T-helper 22 cell (primary cell): ENCODE measurements around the gene PPP1R27.

ENCODE experiments used
- DNase-seq: peaks from one replicate; pipeline ENCODE4 v3.0.0-alpha.2; 2020; ENCODE audit warnings: low read depth

The PPP1R27 gene

DNA sequence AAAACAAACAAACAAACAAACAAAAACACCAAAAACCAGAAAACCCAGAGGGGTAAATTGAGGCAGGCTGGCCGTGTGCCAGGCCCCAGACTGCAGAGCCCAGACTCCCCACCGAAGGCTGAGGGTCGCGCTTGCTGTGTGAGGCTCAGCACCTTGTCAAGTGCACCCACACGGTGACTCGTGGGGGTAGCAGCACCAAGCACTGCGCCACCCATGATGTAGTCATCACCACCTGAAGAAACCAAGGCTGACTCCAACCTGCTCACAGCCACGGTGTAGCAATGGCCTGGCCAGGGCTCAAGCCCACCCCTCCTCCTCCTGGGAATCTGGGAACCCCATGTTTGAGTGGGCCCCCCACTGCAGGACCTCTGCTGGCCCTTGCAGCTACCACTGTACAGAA, 13.7 kb downstream of the PPP1R27 start:
- no peak for DNase-seq

- DNase-seq, result no peak
Observed at GRCh38 chr17:81819708-81820107, 15.1 kb downstream of the PPP1R27 start.

- no peak for DNase-seq
Observed at GRCh38 chr17:81817758-81818147, 17.1 kb downstream of the PPP1R27 start.

DNA sequence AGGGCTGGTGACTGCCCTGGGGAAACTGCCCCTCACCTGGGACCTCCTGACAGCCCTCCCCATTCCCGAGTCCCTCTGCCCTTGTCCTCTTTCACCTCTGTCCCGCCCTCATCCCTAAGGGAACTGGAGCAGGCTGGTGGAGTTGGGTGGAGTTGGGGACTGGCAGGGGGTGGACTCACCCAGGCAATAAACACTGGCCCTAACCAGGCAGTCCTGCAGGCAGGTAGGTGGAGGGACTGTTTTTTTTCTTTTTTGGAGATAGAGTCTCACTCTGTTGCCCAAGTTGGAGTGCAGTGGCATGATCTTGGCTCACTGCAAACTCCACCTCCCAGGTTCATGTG, 19.2 kb downstream of the PPP1R27 start:
- no peak for DNase-seq

DNA sequence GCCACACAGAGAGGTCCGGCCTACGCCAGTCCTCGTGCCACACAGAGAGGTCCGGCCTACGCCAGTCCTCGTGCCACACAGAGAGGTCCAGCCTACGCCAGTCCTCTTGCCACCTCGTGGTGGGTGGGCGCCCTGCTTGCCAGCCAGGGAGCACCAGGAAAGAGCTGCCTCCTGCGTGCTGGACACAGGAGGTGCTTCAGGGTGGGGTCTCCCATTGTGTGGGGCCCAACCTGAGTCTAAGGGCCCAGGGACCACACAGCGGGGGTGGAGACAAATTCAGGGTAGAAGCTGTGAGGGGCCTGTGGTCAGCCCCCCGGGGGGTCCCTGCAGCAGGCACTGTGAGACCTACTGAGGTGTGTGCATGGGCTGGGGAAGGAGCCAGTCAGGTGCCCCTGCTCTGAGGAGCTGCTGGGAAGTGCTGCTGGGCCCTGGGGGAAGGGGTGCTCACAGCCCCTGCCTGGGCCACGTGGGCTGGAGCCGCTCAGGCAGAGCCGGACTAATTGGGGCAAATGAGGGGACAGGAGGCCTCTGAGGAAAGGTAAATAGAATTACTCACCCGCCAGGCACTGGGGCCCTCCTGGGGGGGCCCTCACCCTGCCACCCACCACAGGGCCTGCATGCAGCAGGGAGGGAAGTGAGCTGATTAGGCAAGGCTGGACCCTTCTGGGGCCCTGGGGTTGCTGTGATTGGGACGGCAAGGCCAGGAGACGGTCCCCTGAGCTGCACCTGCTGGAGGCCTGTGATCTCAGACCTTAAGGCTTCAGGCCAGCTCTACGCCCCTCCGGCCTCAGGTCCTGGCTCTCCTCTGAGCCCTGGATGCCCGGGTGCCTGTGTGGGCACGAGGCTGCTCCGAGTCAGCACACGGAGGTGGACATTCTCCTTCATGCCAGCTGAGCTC, 19.9 kb downstream of the PPP1R27 start:
- DNase-seq, result no peak

- no peak for DNase-seq
Observed at GRCh38 chr17:81813861-81814683, 20.8 kb downstream of the PPP1R27 start.

GRCh38 chr17:81813371-81813684, 21.5 kb downstream of the PPP1R27 start:
- DNase-seq, result no peak

GRCh38 chr17:81812571-81813370, 22.1 kb downstream of the PPP1R27 start:
- DNase-seq, result no peak

GRCh38 chr17:81811705-81812570, 22.9 kb downstream of the PPP1R27 start:
- DNase-seq, result no peak

DNA sequence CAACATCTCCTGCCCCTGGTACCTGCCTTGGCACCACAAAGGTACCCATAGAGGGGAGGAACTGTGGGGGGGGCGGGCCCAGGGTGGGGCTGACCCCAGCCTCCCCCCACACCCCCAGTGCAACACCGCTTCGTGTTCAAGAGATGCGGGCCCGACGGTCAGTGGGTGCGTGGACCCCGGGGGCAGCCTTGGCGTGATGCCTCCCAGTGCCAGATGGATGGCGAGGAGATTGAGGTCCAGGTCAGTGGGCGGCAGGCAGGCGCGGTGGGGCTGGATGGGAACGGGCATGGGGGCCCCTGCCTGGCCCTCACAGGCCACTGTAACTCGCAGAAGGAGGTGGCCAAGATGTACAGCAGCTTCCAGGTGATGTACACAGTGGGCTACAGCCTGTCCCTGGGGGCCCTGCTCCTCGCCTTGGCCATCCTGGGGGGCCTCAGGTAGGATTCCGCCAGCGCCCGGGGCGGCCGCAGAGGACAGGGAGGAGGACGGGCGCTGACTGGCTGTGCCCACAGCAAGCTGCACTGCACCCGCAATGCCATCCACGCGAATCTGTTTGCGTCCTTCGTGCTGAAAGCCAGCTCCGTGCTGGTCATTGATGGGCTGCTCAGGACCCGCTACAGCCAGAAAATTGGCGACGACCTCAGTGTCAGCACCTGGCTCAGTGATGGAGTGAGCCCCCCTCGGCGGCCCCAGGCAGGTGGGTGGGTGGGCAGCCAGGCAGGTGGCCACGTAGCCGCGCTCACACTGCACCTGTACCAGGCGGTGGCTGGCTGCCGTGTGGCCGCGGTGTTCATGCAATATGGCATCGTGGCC, 23.8 kb downstream of the PPP1R27 start:
- no peak for DNase-seq

- no peak for DNase-seq
Observed at GRCh38 chr17:81810476-81810875, 24.4 kb downstream of the PPP1R27 start.

DNA sequence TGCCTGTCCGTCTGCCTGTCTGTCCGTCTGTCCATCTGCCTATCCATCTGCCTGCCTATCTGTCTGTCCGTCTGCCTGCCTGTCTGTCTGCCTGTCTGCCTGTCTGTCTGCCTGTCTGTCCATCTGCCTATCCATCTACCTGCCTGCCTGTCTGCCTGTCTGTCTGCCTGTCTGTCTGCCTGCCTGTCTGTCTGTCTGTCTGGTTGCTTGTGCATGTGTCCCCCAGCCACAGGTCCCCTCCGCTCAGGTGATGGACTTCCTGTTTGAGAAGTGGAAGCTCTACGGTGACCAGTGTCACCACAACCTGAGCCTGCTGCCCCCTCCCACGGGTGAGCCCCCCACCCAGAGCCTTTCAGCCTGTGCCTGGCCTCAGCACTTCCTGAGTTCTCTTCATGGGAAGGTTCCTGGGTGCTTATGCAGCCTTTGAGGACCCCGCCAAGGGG, 25.3 kb downstream of the PPP1R27 start:
- DNase-seq, result no peak

DNA sequence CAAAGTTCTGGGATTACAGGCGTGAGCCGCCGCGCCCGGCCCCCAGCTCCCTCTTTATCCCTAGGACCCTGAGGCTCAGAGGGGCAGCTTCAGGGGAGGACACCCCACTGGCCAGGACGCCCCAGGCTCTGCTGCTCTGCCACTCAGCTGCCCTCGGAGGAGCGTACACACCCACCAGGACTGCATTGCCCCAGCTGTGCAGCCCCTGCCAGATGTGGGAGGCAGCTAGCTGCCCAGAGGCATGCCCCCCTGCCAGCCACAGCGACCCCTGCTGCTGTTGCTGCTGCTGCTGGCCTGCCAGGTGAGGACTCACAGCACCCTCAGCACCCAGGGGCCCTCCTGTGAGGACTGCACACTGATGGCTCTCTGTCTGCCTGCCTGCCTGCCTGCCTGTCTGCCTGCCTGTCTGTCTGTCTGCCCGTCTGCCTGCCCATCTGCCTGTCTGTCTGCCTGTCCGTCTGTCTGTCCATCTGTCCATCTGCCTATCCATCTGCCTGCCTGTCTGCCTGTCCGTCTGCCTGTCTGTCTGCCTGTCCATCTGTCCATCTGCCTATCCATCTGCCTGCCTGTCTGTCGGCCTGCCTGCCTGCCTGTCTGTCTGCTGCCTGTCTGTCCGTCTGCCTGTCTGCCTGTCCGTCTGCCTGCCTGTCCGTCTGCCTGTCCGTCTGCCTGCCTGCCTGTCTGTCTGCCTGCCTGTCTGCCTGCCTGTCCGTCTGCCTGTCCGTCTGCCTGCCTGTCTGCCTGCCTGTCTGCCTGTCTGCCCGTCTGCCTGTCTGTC, 25.9 kb downstream of the PPP1R27 start:
- no peak for DNase-seq

DNA sequence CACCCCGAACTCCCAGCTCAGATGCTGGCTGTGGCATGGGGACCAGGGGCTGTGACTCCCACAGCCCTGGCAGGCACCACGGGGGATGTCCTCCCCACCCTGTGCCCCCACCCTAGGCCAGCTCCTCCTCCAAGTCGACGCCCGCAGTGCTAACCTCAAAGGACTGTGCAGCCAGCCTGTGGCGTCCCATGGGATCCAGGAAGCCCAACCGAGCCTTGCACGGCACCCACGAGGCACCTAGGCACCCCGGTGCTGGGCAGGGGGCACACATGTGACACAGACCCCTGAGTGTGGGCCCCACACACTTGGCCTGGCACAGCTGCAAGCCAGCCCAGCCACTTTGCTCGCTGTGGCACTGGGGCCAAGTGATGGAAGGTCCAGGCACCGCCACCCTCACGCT, 27.0 kb downstream of the PPP1R27 start:
- no peak for DNase-seq

- DNase-seq, result no peak
Observed at GRCh38 chr17:81807210-81807719, 27.6 kb downstream of the PPP1R27 start.

- DNase-seq, result no peak
Observed at GRCh38 chr17:81806461-81807209, 28.2 kb downstream of the PPP1R27 start.

DNA sequence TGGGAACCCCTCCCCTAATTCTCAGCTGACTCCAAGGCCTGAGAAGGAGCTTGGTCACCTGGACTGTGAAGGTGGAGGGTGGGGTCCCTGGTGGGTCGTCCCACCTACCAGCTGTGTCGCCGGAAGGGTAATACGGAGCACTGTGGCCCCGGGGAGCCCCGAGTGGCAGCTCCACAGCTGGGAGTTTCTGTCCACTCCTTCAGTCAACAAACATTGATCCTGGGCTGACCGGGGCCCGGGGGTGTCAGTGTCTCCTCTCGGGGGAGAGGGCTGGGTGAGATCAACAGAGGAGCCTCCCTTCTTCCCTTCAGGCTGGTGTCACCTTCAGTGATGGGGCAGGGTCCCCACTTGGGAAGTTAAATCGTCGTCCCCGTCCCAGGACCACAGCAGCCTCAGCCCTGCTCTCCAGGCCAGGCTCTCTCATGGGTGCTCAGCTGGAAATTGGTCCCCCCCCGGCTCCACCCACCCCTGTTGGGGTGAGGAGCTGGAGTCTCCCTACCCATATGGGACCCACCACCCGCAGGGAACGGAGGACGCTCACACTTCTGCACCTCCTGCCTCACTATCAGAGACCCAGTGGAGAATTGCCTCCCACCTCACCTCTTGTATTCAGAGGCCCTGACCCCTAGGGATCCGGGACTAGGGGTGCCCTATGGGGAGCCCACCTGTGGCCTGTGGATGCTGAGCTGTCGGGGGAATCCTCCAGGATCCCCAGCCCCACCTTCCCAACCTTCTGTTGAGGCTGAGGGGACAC, 29.0 kb downstream of the PPP1R27 start:
- no peak for DNase-seq
